Activated naive CD4-positive, alpha-beta T cell treated with anti-CD3 and anti-CD28 coated beads, Interleukin-2, amount 50 U/mL, for 24 hours (primary cell): ENCODE measurements around the gene KCND3.

Experiments
- H3K27ac Mint-ChIP-seq: one replicate; pipeline ENCODE4 v1.8.0; 2021; ENCODE audit warnings: mild to moderate bottlenecking, mixed read lengths
- H3K27me3 Mint-ChIP-seq: one replicate; pipeline ENCODE4 v1.8.0; 2021; ENCODE audit warnings: mixed read lengths
- H3K36me3 Mint-ChIP-seq: one replicate; pipeline ENCODE4 v1.8.0; 2021; ENCODE audit warnings: mixed read lengths
- H3K4me1 Mint-ChIP-seq: one replicate; pipeline ENCODE4 v1.8.0; 2021; ENCODE audit warnings: mixed read lengths
- H3K4me3 Mint-ChIP-seq: one replicate; pipeline ENCODE4 v1.8.0; 2021; ENCODE audit warnings: mild to moderate bottlenecking, mixed read lengths
- H3K9me3 Mint-ChIP-seq: one replicate; pipeline ENCODE4 v1.8.0; 2021; ENCODE audit warnings: mixed read lengths

Gene KCND3

DNA sequence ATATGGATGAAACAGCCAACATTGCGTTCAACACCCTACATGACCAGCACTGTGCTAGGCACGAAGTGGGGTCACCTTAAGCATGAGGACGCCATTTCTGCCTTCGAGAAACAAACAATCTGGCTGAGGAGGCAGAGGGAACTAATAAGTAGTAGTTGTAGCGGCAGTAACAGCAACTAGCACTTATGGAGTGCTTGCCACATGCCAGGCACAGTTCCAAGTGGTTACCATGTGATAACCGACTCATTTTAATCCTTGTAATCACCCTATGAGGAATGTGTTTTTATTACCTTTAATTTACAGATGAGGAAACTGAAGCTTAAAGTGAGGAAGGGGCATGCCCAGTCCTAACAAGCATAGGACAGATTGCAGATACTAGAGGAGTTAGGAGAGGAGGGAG, 33.7 kb downstream of the KCND3 start:
- Mint-ChIP-seq H3K27ac (no peak overlapping the region), H3K4me1 (no peaks in the 10 kb centered on the region), H3K4me3 (no peak overlapping the region), H3K36me3 (no peaks in the 10 kb centered on the region), H3K27me3 (peaks cover 17% of the 10 kb centered on the region), H3K9me3 (no peaks in the 10 kb centered on the region)

- Mint-ChIP-seq H3K4me1 (no peaks in the 10 kb centered on the region), H3K27ac (no peak overlapping the region), H3K9me3 (no peaks in the 10 kb centered on the region), H3K27me3 (peaks cover 11% of the 10 kb centered on the region), H3K36me3 (no peaks in the 10 kb centered on the region), H3K4me3 (no peak overlapping the region)
Measured at GRCh38 chr1:111953797-111954196, 35.7 kb downstream of the KCND3 start.

- H3K4me3 Mint-ChIP-seq: no peak overlapping the region
- H3K36me3 Mint-ChIP-seq: no peaks in the 10 kb centered on the region
- H3K27me3 Mint-ChIP-seq: peaks cover 8% of the 10 kb centered on the region
- H3K9me3 Mint-ChIP-seq: no peaks in the 10 kb centered on the region
- H3K4me1 Mint-ChIP-seq: no peaks in the 10 kb centered on the region
- H3K27ac Mint-ChIP-seq: no peak overlapping the region
Measured at GRCh38 chr1:111952125-111952657, 37.3 kb downstream of the KCND3 start.

DNA sequence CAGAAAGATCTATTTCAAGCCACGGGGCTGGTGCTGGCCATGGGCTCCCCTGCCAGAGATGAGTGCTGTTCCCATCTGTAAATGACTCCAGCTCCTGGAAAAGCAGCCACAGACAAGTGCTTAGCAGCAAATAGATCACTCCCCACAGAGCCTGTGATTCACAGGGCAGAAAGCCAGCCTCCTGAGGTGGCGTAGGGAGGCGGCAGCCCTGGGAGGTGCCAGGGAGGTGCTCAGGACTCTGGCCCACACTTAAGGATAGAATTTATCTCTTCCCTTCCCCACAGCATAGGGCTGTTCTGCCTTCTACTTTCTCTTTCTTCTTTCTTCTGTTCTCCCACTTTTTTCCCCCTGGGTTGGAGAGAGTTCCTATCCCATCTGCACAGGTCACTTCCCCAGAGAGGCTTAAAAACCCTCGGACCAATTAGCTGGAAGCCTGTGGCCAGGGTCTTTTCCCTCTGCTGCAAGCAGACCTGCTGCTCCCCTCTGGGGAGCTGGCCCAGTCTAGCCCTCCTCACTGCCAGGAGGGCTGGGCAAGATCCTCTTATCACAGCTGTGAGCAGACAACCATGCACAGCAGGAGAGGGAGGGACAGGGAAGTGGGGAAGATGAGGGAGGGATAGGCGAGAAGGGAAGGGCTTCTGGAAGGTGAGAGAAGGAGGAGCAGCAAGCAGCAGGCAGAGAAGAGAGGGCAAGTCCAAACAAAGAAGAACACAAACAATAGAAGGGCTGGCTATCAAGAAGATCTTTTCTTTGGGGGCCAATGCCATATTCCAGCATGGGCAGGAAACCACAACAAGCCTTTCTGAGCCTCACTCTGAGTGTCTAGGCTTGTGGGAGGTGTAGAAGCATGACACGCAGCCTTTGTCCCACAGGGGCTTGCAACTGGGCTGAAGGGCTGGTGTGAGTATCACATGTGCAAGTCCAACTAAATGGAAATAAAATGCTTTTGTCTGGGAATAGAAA, 41.0 kb downstream of the KCND3 start:
- H3K36me3 Mint-ChIP-seq: no peaks in the 10 kb centered on the region
- H3K4me3 Mint-ChIP-seq: no peak overlapping the region
- no peak overlapping the region for H3K27ac Mint-ChIP-seq
- H3K4me1 Mint-ChIP-seq: no peaks in the 10 kb centered on the region
- H3K9me3 Mint-ChIP-seq: no peaks in the 10 kb centered on the region
- H3K27me3 Mint-ChIP-seq: peaks cover 8% of the 10 kb centered on the region

- H3K27ac Mint-ChIP-seq: no peak overlapping the region
- H3K4me3 Mint-ChIP-seq: no peak overlapping the region
- peaks cover 6% of the 10 kb centered on the region for H3K27me3 Mint-ChIP-seq
- H3K4me1 Mint-ChIP-seq: no peaks in the 10 kb centered on the region
- H3K9me3 Mint-ChIP-seq: no peaks in the 10 kb centered on the region
- H3K36me3 Mint-ChIP-seq: peaks cover 1% of the 10 kb centered on the region
Measured at GRCh38 chr1:111943846-111944749, 45.4 kb downstream of the KCND3 start.

- no peak overlapping the region for H3K27ac Mint-ChIP-seq
Measured at GRCh38 chr1:111943066-111943465, 46.4 kb downstream of the KCND3 start.

DNA sequence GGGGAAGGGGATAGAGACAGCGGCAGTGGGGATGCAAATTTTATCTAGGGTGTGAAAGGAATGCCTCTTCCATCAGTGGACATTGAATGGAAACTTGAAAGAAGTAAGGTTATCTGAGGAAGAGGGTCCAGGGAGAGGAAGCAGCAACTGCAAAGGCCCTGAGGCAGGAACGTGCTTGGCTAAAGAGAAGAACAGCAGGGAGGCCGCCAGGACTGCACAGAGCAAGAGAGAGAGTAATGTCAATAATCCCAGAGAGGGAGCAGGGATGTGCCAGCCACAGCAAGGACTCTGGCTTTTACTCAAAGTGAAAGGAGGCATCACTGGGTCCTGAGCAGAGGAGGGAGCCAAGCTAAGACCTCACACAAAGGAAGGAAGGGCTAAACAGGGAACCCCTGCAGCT, 50.9 kb downstream of the KCND3 start:
- no peaks in the 10 kb centered on the region for H3K9me3 Mint-ChIP-seq
- no peak overlapping the region for H3K4me3 Mint-ChIP-seq
- peaks cover 1% of the 10 kb centered on the region for H3K36me3 Mint-ChIP-seq
- no peak overlapping the region for H3K27ac Mint-ChIP-seq
- H3K4me1 Mint-ChIP-seq: no peaks in the 10 kb centered on the region
- H3K27me3 Mint-ChIP-seq: peaks cover 6% of the 10 kb centered on the region

More at GRCh38 chr1:111943066-111943465, 46.4 kb downstream of the KCND3 start:
- Mint-ChIP-seq H3K27me3 (peaks cover 5% of the 10 kb centered on the region), H3K9me3 (no peaks in the 10 kb centered on the region), H3K4me1 (no peaks in the 10 kb centered on the region), H3K4me3 (no peak overlapping the region), H3K36me3 (peaks cover 1% of the 10 kb centered on the region)

DNA sequence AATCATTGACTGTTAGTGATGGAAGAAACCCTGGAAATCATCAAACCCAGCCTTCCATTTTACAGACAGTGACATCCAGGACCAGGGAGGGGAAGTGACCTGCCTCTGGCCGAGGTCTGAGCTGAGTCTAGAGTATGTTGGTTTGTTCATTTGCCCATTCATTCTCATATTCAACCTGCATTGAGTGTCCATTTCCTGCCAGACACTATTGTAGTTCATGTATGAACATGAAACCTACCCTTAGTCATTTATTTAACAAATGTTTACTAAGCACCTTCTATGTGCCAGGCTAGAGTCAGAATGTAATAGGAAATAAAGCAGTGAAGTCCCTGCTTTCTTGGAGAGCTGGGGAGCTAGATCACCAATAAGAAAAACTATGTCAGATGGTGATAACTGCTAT, 51.3 kb downstream of the KCND3 start:
- Mint-ChIP-seq H3K9me3 (no peaks in the 10 kb centered on the region), H3K36me3 (peaks cover 1% of the 10 kb centered on the region), H3K27ac (no peak overlapping the region), H3K4me1 (no peaks in the 10 kb centered on the region), H3K27me3 (peaks cover 6% of the 10 kb centered on the region), H3K4me3 (no peak overlapping the region)

DNA sequence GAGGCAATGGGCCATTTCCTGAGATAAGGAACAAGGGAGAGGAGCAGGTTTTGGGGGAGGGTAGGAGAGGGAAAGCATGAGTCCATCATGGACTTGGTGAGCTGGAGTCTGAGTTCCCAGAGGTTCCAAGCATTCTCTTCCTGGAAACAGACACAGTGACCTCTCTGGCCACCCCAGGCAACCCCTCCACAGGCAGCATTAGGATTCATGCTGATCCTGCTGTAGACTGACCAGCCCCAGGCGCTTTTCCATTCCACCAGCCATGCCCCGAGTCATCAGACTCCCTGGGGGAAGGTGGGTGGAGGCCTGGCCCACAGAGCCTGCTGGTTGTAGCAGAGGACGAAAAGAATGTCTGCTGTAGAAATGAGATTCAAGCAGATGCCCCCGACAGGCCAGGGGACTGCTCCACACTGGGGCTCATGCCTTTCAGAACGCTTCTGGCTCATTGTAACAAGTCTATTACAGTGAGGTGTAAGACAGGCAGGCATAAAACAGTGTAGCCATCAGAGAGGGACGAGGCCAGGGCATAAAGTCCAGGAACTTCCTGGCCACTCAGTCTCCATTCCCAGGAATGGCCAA, 52.2 kb downstream of the KCND3 start:
- H3K4me1 Mint-ChIP-seq: no peaks in the 10 kb centered on the region
- H3K27ac Mint-ChIP-seq: no peak overlapping the region
- peaks cover 9% of the 10 kb centered on the region for H3K27me3 Mint-ChIP-seq
- H3K9me3 Mint-ChIP-seq: no peaks in the 10 kb centered on the region
- H3K4me3 Mint-ChIP-seq: no peak overlapping the region
- H3K36me3 Mint-ChIP-seq: peaks cover 1% of the 10 kb centered on the region

- H3K36me3 Mint-ChIP-seq: no peaks in the 10 kb centered on the region
Measured at GRCh38 chr1:111934106-111934852, 55.2 kb downstream of the KCND3 start.

DNA sequence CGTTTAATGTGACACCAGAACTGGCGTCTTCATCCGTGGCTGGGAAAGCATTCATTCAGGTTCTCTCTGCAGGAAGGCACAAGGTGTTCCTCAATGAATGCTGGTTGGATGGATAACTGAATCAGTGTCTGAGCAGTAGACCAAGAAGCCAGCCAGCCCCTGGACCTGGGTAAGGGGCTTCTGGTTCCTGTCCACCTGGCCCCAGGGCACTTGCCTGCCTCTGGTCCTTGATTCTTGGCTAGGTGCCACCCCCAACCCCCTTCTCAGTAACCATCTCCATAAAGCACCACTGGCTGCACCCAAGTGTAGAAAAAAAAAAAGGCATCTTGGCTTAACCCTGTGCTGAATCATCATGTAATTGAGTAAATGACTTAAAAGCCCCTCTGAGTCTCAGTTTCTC, 59.1 kb downstream of the KCND3 start:
- H3K36me3 Mint-ChIP-seq: no peaks in the 10 kb centered on the region
- no peak overlapping the region for H3K4me3 Mint-ChIP-seq
- peaks cover 4% of the 10 kb centered on the region for H3K27me3 Mint-ChIP-seq
- H3K9me3 Mint-ChIP-seq: no peaks in the 10 kb centered on the region
- no peak overlapping the region for H3K27ac Mint-ChIP-seq
- no peaks in the 10 kb centered on the region for H3K4me1 Mint-ChIP-seq

More at GRCh38 chr1:111934106-111934852, 55.2 kb downstream of the KCND3 start:
- H3K4me3 Mint-ChIP-seq: no peak overlapping the region
- peaks cover 4% of the 10 kb centered on the region for H3K27me3 Mint-ChIP-seq
- H3K27ac Mint-ChIP-seq: no peak overlapping the region
- H3K4me1 Mint-ChIP-seq: no peaks in the 10 kb centered on the region
- H3K9me3 Mint-ChIP-seq: no peaks in the 10 kb centered on the region

- Mint-ChIP-seq H3K9me3 (no peaks in the 10 kb centered on the region), H3K27ac (no peak overlapping the region), H3K4me1 (no peaks in the 10 kb centered on the region), H3K27me3 (peaks cover 3% of the 10 kb centered on the region), H3K36me3 (no peaks in the 10 kb centered on the region), H3K4me3 (no peak overlapping the region)
Measured at GRCh38 chr1:111928531-111928930, 60.9 kb downstream of the KCND3 start.

DNA sequence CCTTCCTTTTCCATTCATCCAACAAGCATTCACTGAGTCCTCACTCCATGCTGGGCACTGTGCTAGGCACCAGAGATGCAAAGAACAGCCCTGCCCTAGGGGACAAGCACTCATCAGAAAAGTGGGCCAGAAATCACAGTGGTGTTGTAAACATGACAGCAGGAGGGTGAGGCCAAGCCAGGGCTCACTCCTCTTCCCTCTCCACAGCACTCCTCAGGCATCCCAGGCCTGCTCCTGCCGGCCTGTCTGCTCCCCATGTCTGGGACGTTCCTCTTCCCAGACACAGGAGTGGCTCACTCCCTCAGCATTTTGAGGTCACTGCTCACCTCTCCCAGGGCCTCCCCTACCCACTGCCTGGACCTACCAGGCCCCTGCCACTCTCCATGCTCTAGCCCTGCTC, 61.8 kb downstream of the KCND3 start:
- no peak overlapping the region for H3K27ac Mint-ChIP-seq
- no peaks in the 10 kb centered on the region for H3K4me1 Mint-ChIP-seq
- no peaks in the 10 kb centered on the region for H3K36me3 Mint-ChIP-seq
- no peaks in the 10 kb centered on the region for H3K9me3 Mint-ChIP-seq
- no peak overlapping the region for H3K4me3 Mint-ChIP-seq
- peaks cover 3% of the 10 kb centered on the region for H3K27me3 Mint-ChIP-seq

DNA sequence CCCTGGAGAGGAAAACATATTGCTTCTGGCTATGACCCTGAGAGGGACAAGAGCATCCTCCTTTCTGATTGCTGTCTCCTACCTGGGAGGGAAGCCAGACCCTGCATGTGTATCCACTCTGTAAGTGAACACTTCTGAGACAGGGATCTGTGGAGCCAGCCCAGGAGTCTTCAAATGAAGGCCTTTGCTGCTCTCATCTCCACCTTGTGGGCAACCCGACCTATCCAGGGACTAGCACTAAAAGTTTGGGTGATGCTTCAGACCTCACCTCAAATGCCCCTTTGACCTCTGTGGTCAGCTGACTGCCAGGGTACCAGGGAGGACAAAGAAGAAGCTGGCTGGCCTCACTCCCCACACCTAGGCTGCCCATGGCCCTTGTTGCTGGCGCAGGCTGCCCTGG, 64.7 kb downstream of the KCND3 start:
- Mint-ChIP-seq H3K9me3 (no peaks in the 10 kb centered on the region), H3K4me3 (no peak overlapping the region), H3K27me3 (peaks cover 4% of the 10 kb centered on the region), H3K36me3 (no peaks in the 10 kb centered on the region), H3K27ac (no peak overlapping the region), H3K4me1 (no peaks in the 10 kb centered on the region)

- H3K4me3 Mint-ChIP-seq: no peak overlapping the region
- no peaks in the 10 kb centered on the region for H3K9me3 Mint-ChIP-seq
- H3K27me3 Mint-ChIP-seq: peaks cover 8% of the 10 kb centered on the region
- no peaks in the 10 kb centered on the region for H3K36me3 Mint-ChIP-seq
- H3K4me1 Mint-ChIP-seq: no peaks in the 10 kb centered on the region
- no peak overlapping the region for H3K27ac Mint-ChIP-seq
Measured at GRCh38 chr1:111923766-111924165, 65.7 kb downstream of the KCND3 start.
